ENCODE measurements around the gene NINL.
A peak's percentile ranks its signal among the peaks of the same experiment; 100 is the strongest.

- no peak for TF ChIP-seq POLR2AphosphoS5 (IDR thresholded peaks at IDR 0.05)
- peak in 6 of 11 experiments; percentile 15 to 45 (median 22) for TF ChIP-seq CTCF (IDR thresholded peaks at IDR 0.05 in 8 of 11, conservative IDR thresholded peaks at IDR 0.05 in 3 of 11)
- TF ChIP-seq POLR2A (IDR thresholded peaks at IDR 0.05), result no peak
These were observed 115.3 kb downstream of the NINL start for GRCh38 chr20:25470045-25470444.

Measured in spleen (tissue), 7 donors.